ENCODE results near the gene OSTM1.
"Not testable (repeated sequence)": the region's sequence is repeated elsewhere in the genome, so short reads cannot be mapped to it uniquely, and the experiment has no call there.

Gene OSTM1

GRCh38 chr6:108016283-108016682, 58.3 kb downstream of the OSTM1 start:
- DNase-seq = not testable (repeated sequence)

- DNase-seq = no peak
These were observed 60.6 kb downstream of the OSTM1 start for GRCh38 chr6:108013787-108014439.

GRCh38 chr6:108009894-108010293, 64.6 kb downstream of the OSTM1 start:
- DNase-seq = no peak

- not testable (repeated sequence) for DNase-seq
These were observed 65.3 kb downstream of the OSTM1 start for GRCh38 chr6:108009258-108009657.

GRCh38 chr6:108008363-108008762, 66.2 kb downstream of the OSTM1 start:
- DNase-seq = no peak

GRCh38 chr6:108005961-108006360, 68.6 kb downstream of the OSTM1 start:
- no peak for DNase-seq

- DNase-seq = no peak
These were observed 69.7 kb downstream of the OSTM1 start for GRCh38 chr6:108004861-108005260.

GRCh38 chr6:108002365-108003221, 71.9 kb downstream of the OSTM1 start:
- no peak for DNase-seq

GRCh38 chr6:108001696-108002231, 72.8 kb downstream of the OSTM1 start:
- no peak for DNase-seq

GRCh38 chr6:108000259-108000658, 74.3 kb downstream of the OSTM1 start:
- not testable (repeated sequence) for DNase-seq

- no peak for DNase-seq
These were observed 75.2 kb downstream of the OSTM1 start for GRCh38 chr6:107999341-107999740.

GRCh38 chr6:107991772-107992550, 82.6 kb downstream of the OSTM1 start:
- no peak for DNase-seq

Data from activated CD4-positive, alpha-beta T cell treated with anti-CD3 and anti-CD28 coated beads, Interleukin-10, Interleukin-2, amounts not matched to agents 100 ng/mL and 50 ng/mL, durations not matched to agents 16 hours and 8 hours (primary cell).